Measurements from ENCODE around the gene KIF5B. TPM values are rescaled to one million over a fixed set of nuclear protein-coding genes. Genes with fewer than 3 reads are reported as not detected.

KIF5B gene
- total RNA-seq, 2 experiments from 2014 or later, result 63.8 to 81.3 TPM

GRCh38 chr10:32073128-32073527 is 16.9 kb upstream of the KIF5B start:
- intact Hi-C loops (cut with micrococcal nuclease; ENCODE audit: unreplicated experiment), result no loop called here
- no peaks in the 10 kb centered on the region for H3K36me3 ChIP-seq (ENCODE audit: insufficient read depth, low read length)
- H3K79me2 ChIP-seq (ENCODE audit: insufficient read depth, low read depth, low read length), result no peaks in the 10 kb centered on the region
- no peak for DNase-seq (ENCODE audit: low spot score)
- no peaks in the 10 kb centered on the region for H4K20me1 ChIP-seq (ENCODE audit: insufficient read depth, low read length)
- no peaks in the 10 kb centered on the region for H3K4me1 ChIP-seq (ENCODE audit: insufficient read depth, low read length, poor library complexity, severe bottlenecking)
- H3K9me2 ChIP-seq (ENCODE audit: insufficient read depth, low read length), result no peaks in the 10 kb centered on the region
- H3K4me2 ChIP-seq (ENCODE audit: low read length), result no peak overlapping the region
- BruUV-seq (replicated peaks), result no TSS peak
- H3K27ac ChIP-seq (ENCODE audit: low read depth, low read length, poor library complexity, severe bottlenecking), result no peak overlapping the region
- POLR2A ChIA-PET, result no interaction called here
- no peak for TF ChIP-seq EZH2phosphoT487 (IDR thresholded peaks at IDR 0.05; ENCODE audit: borderline replicate concordance, low read depth, low read length)
- TF ChIP-seq, protein P1, sequence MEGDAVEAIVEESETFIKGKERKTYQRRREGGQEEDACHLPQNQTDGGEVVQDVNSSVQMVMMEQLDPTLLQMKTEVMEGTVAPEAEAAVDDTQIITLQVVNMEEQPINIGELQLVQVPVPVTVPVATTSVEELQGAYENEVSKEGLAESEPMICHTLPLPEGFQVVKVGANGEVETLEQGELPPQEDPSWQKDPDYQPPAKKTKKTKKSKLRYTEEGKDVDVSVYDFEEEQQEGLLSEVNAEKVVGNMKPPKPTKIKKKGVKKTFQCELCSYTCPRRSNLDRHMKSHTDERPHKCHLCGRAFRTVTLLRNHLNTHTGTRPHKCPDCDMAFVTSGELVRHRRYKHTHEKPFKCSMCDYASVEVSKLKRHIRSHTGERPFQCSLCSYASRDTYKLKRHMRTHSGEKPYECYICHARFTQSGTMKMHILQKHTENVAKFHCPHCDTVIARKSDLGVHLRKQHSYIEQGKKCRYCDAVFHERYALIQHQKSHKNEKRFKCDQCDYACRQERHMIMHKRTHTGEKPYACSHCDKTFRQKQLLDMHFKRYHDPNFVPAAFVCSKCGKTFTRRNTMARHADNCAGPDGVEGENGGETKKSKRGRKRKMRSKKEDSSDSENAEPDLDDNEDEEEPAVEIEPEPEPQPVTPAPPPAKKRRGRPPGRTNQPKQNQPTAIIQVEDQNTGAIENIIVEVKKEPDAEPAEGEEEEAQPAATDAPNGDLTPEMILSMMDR (conservative IDR thresholded peaks at IDR 0.05; ENCODE audit: low read length), result no peak
- H3K9me3 ChIP-seq (ENCODE audit: low read length), result no peaks in the 10 kb centered on the region
- H2AFZ ChIP-seq (ENCODE audit: low read length), result no peak overlapping the region
- CTCF ChIA-PET (ENCODE audit: unreplicated experiment), result no interaction called here
- no peak overlapping the region for H3K4me3 ChIP-seq (ENCODE audit: low read depth, low read length, poor library complexity, severe bottlenecking)

DNA sequence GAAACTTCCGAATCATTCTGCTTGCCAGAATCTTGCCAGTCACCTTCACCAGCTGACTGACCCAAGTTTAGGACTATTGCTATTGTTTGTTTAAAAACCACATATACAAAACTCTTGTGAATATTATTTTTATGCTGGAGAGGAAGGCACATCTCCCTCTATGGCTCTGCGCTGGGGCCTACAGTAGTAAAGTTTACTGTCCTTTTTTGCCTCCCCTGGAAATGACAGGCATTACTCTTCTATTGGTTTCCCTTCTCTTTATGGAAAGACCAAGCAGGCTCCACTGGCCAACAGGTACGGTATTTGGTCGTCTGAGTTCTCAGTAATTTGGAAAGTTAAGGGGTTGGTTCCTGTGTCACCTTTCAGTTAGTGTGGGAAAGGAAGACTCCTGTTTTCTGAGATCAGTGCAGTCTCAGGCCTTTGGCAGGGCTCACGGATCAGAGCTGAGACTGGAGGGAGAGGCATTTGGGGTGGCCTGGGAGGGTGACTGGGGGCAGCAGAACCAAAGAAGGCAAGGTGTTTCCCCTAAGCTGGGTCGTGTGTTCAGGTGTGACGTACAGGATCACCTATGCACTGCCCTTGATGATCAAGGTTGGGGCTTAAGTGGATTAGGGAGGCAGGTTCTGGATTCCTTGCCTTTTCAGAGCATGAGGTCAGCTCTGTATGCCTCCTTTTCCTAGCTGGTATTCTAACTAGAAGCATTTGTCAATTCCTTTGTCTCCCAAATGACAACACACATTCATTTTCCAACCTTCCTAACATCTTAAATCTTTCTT is 16.0 kb upstream of the KIF5B start:
- no peak overlapping the region for H3K27ac ChIP-seq (ENCODE audit: low read depth, low read length, poor library complexity, severe bottlenecking)
- no peaks in the 10 kb centered on the region for H3K79me2 ChIP-seq (ENCODE audit: insufficient read depth, low read depth, low read length)
- ChIA-PET POLR2A (interaction anchor here (0.6 kb wide), 1 partner anchor 120 kb away, joined by 3 read pairs; no protein-coding TSS in a partner anchor), CTCF (ENCODE audit: unreplicated experiment) (no interaction called here)
- H3K4me2 ChIP-seq (ENCODE audit: low read length), result no peak overlapping the region
- no peaks in the 10 kb centered on the region for H3K4me1 ChIP-seq (ENCODE audit: insufficient read depth, low read length, poor library complexity, severe bottlenecking)
- H3K9me2 ChIP-seq (ENCODE audit: insufficient read depth, low read length), result no peaks in the 10 kb centered on the region
- intact Hi-C loops (cut with micrococcal nuclease; ENCODE audit: unreplicated experiment), result no loop called here
- TF ChIP-seq, protein P1 (conservative IDR thresholded peaks at IDR 0.05; ENCODE audit: low read length), result no peak
- TF ChIP-seq EZH2phosphoT487 (IDR thresholded peaks at IDR 0.05; ENCODE audit: borderline replicate concordance, low read depth, low read length), result no peak
- no peak overlapping the region for H2AFZ ChIP-seq (ENCODE audit: low read length)
- no peaks in the 10 kb centered on the region for H4K20me1 ChIP-seq (ENCODE audit: insufficient read depth, low read length)
- no peaks in the 10 kb centered on the region for H3K9me3 ChIP-seq (ENCODE audit: low read length)
- DNase-seq (ENCODE audit: low spot score), result no peak
- no peaks in the 10 kb centered on the region for H3K36me3 ChIP-seq (ENCODE audit: insufficient read depth, low read length)
- no peak overlapping the region for H3K4me3 ChIP-seq (ENCODE audit: low read depth, low read length, poor library complexity, severe bottlenecking)
- BruUV-seq (replicated peaks), result no TSS peak

GRCh38 chr10:32070645-32071044 is 14.4 kb upstream of the KIF5B start:
- BruUV-seq (replicated peaks), result no TSS peak
- ChIA-PET CTCF (ENCODE audit: unreplicated experiment) (no interaction called here), POLR2A (interaction anchor here (0.6 to 0.7 kb wide), 2 partner anchors 11 to 1185 kb away, joined by 3 to 4 read pairs; no protein-coding TSS in a partner anchor)
- no peaks in the 10 kb centered on the region for H3K9me2 ChIP-seq (ENCODE audit: insufficient read depth, low read length)
- H3K27ac ChIP-seq (ENCODE audit: low read depth, low read length, poor library complexity, severe bottlenecking), result no peak overlapping the region
- H3K4me1 ChIP-seq (ENCODE audit: insufficient read depth, low read length, poor library complexity, severe bottlenecking), result no peaks in the 10 kb centered on the region
- H3K4me3 ChIP-seq (ENCODE audit: low read depth, low read length, poor library complexity, severe bottlenecking), result no peak overlapping the region
- H3K79me2 ChIP-seq (ENCODE audit: insufficient read depth, low read depth, low read length), result no peaks in the 10 kb centered on the region
- H2AFZ ChIP-seq (ENCODE audit: low read length), result no peak overlapping the region
- no peak for DNase-seq (ENCODE audit: low spot score)
- H3K9me3 ChIP-seq (ENCODE audit: low read length), result no peaks in the 10 kb centered on the region
- TF ChIP-seq, protein P1 (conservative IDR thresholded peaks at IDR 0.05; ENCODE audit: low read length), result no peak
- no peak for TF ChIP-seq EZH2phosphoT487 (IDR thresholded peaks at IDR 0.05; ENCODE audit: borderline replicate concordance, low read depth, low read length)
- no peaks in the 10 kb centered on the region for H3K36me3 ChIP-seq (ENCODE audit: insufficient read depth, low read length)
- H3K4me2 ChIP-seq (ENCODE audit: low read length), result no peak overlapping the region
- intact Hi-C loops (cut with micrococcal nuclease; ENCODE audit: unreplicated experiment), result no loop called here
- H4K20me1 ChIP-seq (ENCODE audit: insufficient read depth, low read length), result no peaks in the 10 kb centered on the region
